HepG2 (cell line): Measurements from ENCODE around the gene EIF5B. TPM values are rescaled to one million over a fixed set of nuclear protein-coding genes. Genes with fewer than 3 reads are reported as not detected.

Source experiments
- ARNT2 ChIP-seq: sonication (generic); formaldehyde crosslinking; IDR thresholded peaks from 2 replicates; pipeline ENCODE4 v1.8.0; 2022; ENCODE audit warnings: mild to moderate bottlenecking, low read depth, missing genetic modification reagents, moderate library complexity
- ERF ChIP-seq: IDR thresholded peaks from 2 replicates; pipeline ENCODE4 v1.6.1; 2018; ENCODE audit warnings: missing biosample characterization, missing genetic modification reagents
- SP1 ChIP-seq, 2 experiments: fragments of 450-650 bp in 1 of 2; sonication (generic) in 1 of 2; formaldehyde crosslinking in 1 of 2; IDR thresholded peaks; 2 replicates each; pipeline versions ENCODE4 v1.4.0 to v1.6.1; 2016 to 2020; ENCODE audit warnings: missing genetic modification reagents in 1 of 2
- SRSF9 ChIP-seq: fragments of 200-400 bp; formaldehyde crosslinking; IDR thresholded peaks from 2 replicates; pipeline ENCODE4 v1.6.1; 2018; ENCODE audit warnings: borderline replicate concordance, mild to moderate bottlenecking, low read depth, low read length; ENCODE audit not compliant: insufficient read depth, poor library complexity, severe bottlenecking
- ZNF205 ChIP-seq: IDR thresholded peaks from 2 replicates; pipeline ENCODE4 v1.6.1; 2018; ENCODE audit warnings: missing biosample characterization, missing genetic modification reagents
- ZNF543 ChIP-seq: sonication (generic); formaldehyde crosslinking; IDR thresholded peaks from 2 replicates; pipeline ENCODE4 v1.4.0; 2020; ENCODE audit warnings: mild to moderate bottlenecking, missing genetic modification reagents
- ZNF572 ChIP-seq: sonication (generic); formaldehyde crosslinking; IDR thresholded peaks from 2 replicates; pipeline ENCODE4 v1.5.1; 2020; ENCODE audit warnings: mild to moderate bottlenecking, missing genetic modification reagents
- ZNF788 ChIP-seq: sonication (generic); formaldehyde crosslinking; IDR thresholded peaks from 2 replicates; pipeline ENCODE4 v1.5.0; 2020; ENCODE audit warnings: mild to moderate bottlenecking, missing genetic modification reagents, borderline replicate concordance
- polyA plus RNA-seq, 8 experiments: library from polyadenylated mRNA; depleted of rRNA in 3 of 8; stranded (reverse) in 7 of 8; unstranded in 1 of 8; fragments of >200 nt; fragmentation: Illumina TruSeq in 4 of 8; extraction: Trizol in 4 of 8; gene quantifications; 2 replicates each; pipeline versions ENCODE4 v1.2.1 to v1.2.3, GENCODE V29; 2011 to 2016; ENCODE audit warnings: low read depth in 4 of 8, missing spikeins in 1 of 8, mixed read lengths in 1 of 8; ENCODE audit not compliant: insufficient read depth in 1 of 8
- total RNA-seq, 5 experiments: library from RNA; depleted of rRNA; stranded (reverse); fragments of >200 nt; fragmentation: Illumina TruSeq; extraction: Trizol; gene quantifications; 2 replicates each; pipeline ENCODE4 v1.2.3, GENCODE V29; 2016; ENCODE audit warnings: low read depth in 1 of 5
- TF ChIP-seq, protein P1 (sequence below): sonication (generic); formaldehyde crosslinking; IDR thresholded peaks from 2 replicates; pipeline ENCODE4 v1.5.0; 2020; ENCODE audit warnings: mild to moderate bottlenecking, missing genetic modification reagents, borderline replicate concordance
- TF ChIP-seq, protein P2 (sequence below): sonication (generic); formaldehyde crosslinking; IDR thresholded peaks from 2 replicates; pipeline ENCODE4 v1.4.0; 2020; ENCODE audit warnings: mild to moderate bottlenecking, missing genetic modification reagents
- TF ChIP-seq, protein P3 (sequence below): sonication (generic); formaldehyde crosslinking; IDR thresholded peaks from 2 replicates; pipeline ENCODE4 v1.8.0; 2022; ENCODE audit warnings: missing genetic modification reagents, mild to moderate bottlenecking, borderline replicate concordance
- TF ChIP-seq, protein P4 (sequence below): sonication (generic); formaldehyde crosslinking; IDR thresholded peaks from 2 replicates; pipeline ENCODE4 v1.4.0; 2020; ENCODE audit warnings: missing genetic modification reagents

Gene EIF5B
- total and polyA plus RNA-seq, 2 of the 13 experiments (the other 11 are each of a cell fraction or from before 2014, with no cell fraction given): 8.8 to 32.1 TPM

DNA sequence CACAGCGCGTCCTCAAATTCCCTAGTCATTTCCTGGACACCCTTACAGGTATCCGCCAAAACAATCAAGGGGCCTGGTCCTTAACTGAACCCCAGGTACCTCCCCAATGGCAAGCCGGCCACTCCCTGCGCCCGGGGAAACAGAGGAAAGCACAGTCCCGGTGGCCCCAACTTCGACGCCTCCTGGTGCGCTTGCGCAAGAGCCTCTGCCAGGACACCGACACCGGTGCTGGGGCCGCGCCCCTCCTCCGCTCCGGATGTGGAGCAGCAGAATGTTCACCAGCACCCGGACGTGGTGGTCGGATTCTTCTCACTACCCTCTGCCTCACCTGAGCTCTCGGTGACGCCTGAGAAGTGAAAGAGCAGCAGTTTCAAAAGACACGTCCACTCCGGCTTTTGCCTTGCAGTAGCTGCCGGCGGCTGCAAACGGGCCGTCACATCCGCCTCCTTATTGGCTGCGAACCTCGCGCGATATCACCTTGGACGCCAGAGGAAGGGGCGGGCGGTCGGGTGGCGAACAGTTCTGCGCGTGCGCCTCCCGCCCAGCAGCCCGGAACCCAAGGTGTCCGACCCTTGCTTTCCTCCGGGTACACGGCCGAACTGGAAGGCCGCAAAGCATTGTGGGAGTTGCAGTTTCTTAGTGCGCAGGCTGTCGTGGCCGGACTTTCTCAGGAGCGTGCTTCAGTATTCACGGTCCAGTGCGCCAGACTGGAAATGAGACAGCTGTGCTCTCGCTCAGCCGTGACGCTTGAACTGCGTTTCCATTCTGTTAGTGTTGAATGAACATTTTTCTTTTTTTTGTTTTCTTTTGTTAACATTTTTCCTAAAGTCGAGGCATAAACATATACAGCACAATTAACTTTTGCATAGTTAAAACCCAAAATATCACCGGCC is 1.0 kb upstream of the EIF5B start, which contains the start of gene TXNDC9 (continued):
- TF ChIP-seq SRSF9 (no peak), ZNF543 (CRISPR knock-in tag) (peak; percentile 84; the same call in 1 of the 2 replicates), ARNT2 (CRISPR knock-in tag) (peak; percentile 93), SP1 (IDR thresholded peaks at IDR 0.05) (no peak), SP1 (CRISPR knock-in tag; IDR thresholded peaks at IDR 0.05) (peak; percentile 94), ZNF205 (CRISPR knock-in tag) (peak; percentile 88; the same call in 1 of the 2 replicates), ZNF572 (peak; percentile 86; the same call in 1 of the 2 replicates), ZNF788 (CRISPR knock-in tag) (peak; percentile 90; the same call in 1 of the 2 replicates), ERF (CRISPR knock-in tag) (peak; percentile 95)
- TF ChIP-seq, protein P1, sequence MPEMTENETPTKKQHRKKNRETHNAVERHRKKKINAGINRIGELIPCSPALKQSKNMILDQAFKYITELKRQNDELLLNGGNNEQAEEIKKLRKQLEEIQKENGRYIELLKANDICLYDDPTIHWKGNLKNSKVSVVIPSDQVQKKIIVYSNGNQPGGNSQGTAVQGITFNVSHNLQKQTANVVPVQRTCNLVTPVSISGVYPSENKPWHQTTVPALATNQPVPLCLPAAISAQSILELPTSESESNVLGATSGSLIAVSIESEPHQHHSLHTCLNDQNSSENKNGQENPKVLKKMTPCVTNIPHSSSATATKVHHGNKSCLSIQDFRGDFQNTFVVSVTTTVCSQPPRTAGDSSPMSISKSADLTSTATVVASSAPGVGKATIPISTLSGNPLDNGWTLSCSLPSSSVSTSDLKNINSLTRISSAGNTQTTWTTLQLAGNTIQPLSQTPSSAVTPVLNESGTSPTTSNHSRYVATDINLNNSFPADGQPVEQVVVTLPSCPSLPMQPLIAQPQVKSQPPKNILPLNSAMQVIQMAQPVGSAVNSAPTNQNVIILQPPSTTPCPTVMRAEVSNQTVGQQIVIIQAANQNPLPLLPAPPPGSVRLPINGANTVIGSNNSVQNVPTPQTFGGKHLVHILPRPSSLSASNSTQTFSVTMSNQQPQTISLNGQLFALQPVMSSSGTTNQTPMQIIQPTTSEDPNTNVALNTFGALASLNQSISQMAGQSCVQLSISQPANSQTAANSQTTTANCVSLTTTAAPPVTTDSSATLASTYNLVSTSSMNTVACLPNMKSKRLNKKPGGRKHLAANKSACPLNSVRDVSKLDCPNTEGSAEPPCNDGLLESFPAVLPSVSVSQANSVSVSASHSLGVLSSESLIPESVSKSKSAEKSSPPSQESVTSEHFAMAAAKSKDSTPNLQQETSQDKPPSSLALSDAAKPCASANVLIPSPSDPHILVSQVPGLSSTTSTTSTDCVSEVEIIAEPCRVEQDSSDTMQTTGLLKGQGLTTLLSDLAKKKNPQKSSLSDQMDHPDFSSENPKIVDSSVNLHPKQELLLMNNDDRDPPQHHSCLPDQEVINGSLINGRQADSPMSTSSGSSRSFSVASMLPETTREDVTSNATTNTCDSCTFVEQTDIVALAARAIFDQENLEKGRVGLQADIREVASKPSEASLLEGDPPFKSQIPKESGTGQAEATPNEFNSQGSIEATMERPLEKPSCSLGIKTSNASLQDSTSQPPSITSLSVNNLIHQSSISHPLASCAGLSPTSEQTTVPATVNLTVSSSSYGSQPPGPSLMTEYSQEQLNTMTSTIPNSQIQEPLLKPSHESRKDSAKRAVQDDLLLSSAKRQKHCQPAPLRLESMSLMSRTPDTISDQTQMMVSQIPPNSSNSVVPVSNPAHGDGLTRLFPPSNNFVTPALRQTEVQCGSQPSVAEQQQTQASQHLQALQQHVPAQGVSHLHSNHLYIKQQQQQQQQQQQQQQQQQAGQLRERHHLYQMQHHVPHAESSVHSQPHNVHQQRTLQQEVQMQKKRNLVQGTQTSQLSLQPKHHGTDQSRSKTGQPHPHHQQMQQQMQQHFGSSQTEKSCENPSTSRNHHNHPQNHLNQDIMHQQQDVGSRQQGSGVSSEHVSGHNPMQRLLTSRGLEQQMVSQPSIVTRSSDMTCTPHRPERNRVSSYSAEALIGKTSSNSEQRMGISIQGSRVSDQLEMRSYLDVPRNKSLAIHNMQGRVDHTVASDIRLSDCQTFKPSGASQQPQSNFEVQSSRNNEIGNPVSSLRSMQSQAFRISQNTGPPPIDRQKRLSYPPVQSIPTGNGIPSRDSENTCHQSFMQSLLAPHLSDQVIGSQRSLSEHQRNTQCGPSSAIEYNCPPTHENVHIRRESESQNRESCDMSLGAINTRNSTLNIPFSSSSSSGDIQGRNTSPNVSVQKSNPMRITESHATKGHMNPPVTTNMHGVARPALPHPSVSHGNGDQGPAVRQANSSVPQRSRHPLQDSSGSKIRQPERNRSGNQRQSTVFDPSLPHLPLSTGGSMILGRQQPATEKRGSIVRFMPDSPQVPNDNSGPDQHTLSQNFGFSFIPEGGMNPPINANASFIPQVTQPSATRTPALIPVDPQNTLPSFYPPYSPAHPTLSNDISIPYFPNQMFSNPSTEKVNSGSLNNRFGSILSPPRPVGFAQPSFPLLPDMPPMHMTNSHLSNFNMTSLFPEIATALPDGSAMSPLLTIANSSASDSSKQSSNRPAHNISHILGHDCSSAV (CRISPR knock-in tag): peak; percentile 87; the same call in 1 of the 2 replicates
- TF ChIP-seq, protein P2, sequence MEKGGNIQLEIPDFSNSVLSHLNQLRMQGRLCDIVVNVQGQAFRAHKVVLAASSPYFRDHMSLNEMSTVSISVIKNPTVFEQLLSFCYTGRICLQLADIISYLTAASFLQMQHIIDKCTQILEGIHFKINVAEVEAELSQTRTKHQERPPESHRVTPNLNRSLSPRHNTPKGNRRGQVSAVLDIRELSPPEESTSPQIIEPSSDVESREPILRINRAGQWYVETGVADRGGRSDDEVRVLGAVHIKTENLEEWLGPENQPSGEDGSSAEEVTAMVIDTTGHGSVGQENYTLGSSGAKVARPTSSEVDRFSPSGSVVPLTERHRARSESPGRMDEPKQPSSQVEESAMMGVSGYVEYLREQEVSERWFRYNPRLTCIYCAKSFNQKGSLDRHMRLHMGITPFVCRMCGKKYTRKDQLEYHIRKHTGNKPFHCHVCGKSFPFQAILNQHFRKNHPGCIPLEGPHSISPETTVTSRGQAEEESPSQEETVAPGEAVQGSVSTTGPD: peak; percentile 74
- TF ChIP-seq, protein P3, sequence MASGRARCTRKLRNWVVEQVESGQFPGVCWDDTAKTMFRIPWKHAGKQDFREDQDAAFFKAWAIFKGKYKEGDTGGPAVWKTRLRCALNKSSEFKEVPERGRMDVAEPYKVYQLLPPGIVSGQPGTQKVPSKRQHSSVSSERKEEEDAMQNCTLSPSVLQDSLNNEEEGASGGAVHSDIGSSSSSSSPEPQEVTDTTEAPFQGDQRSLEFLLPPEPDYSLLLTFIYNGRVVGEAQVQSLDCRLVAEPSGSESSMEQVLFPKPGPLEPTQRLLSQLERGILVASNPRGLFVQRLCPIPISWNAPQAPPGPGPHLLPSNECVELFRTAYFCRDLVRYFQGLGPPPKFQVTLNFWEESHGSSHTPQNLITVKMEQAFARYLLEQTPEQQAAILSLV: peak; percentile 96
- TF ChIP-seq, protein P4, sequence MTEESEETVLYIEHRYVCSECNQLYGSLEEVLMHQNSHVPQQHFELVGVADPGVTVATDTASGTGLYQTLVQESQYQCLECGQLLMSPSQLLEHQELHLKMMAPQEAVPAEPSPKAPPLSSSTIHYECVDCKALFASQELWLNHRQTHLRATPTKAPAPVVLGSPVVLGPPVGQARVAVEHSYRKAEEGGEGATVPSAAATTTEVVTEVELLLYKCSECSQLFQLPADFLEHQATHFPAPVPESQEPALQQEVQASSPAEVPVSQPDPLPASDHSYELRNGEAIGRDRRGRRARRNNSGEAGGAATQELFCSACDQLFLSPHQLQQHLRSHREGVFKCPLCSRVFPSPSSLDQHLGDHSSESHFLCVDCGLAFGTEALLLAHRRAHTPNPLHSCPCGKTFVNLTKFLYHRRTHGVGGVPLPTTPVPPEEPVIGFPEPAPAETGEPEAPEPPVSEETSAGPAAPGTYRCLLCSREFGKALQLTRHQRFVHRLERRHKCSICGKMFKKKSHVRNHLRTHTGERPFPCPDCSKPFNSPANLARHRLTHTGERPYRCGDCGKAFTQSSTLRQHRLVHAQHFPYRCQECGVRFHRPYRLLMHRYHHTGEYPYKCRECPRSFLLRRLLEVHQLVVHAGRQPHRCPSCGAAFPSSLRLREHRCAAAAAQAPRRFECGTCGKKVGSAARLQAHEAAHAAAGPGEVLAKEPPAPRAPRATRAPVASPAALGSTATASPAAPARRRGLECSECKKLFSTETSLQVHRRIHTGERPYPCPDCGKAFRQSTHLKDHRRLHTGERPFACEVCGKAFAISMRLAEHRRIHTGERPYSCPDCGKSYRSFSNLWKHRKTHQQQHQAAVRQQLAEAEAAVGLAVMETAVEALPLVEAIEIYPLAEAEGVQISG: peak; percentile 98
